Caki2 (cell line): ENCODE data around the gene ANKRD50. TPM values are rescaled to one million over a fixed set of nuclear protein-coding genes. Genes with fewer than 3 reads are reported as not detected.

Experiments
- DNase-seq: peaks from one replicate; pipeline ENCODE4 v3.0.0-alpha.2; 2015; ENCODE audit warnings: low read depth
- in situ Hi-C: cut with HindIII; loops from 2 replicates; pipeline ENCODE4 v1.10.0; 2016; ENCODE audit warnings: low sequenced_read_pairs, low pct_unique_long_range_greater_than_20kb, mixed read lengths
- total RNA-seq: library from RNA; depleted of rRNA; stranded (reverse); fragments of >200 nt; shearing (Covaris generic); gene quantifications from 2 replicates; pipeline ENCODE4 v1.2.3, GENCODE V29; 2014; ENCODE audit warnings: low replicate concordance; rRNA removed

Gene ANKRD50, protein sequence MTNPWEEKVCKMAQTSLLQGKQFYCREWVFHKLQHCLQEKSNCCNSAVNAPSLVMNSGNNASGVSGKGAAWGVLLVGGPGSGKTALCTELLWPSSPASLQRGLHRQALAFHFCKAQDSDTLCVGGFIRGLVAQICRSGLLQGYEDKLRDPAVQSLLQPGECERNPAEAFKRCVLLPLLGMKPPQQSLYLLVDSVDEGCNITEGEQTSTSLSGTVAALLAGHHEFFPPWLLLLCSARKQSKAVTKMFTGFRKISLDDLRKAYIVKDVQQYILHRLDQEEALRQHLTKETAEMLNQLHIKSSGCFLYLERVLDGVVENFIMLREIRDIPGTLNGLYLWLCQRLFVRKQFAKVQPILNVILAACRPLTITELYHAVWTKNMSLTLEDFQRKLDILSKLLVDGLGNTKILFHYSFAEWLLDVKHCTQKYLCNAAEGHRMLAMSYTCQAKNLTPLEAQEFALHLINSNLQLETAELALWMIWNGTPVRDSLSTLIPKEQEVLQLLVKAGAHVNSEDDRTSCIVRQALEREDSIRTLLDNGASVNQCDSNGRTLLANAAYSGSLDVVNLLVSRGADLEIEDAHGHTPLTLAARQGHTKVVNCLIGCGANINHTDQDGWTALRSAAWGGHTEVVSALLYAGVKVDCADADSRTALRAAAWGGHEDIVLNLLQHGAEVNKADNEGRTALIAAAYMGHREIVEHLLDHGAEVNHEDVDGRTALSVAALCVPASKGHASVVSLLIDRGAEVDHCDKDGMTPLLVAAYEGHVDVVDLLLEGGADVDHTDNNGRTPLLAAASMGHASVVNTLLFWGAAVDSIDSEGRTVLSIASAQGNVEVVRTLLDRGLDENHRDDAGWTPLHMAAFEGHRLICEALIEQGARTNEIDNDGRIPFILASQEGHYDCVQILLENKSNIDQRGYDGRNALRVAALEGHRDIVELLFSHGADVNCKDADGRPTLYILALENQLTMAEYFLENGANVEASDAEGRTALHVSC (N-terminal part only)
- total RNA-seq = 3.6 and 5.9 TPM in 2 replicates

DNA sequence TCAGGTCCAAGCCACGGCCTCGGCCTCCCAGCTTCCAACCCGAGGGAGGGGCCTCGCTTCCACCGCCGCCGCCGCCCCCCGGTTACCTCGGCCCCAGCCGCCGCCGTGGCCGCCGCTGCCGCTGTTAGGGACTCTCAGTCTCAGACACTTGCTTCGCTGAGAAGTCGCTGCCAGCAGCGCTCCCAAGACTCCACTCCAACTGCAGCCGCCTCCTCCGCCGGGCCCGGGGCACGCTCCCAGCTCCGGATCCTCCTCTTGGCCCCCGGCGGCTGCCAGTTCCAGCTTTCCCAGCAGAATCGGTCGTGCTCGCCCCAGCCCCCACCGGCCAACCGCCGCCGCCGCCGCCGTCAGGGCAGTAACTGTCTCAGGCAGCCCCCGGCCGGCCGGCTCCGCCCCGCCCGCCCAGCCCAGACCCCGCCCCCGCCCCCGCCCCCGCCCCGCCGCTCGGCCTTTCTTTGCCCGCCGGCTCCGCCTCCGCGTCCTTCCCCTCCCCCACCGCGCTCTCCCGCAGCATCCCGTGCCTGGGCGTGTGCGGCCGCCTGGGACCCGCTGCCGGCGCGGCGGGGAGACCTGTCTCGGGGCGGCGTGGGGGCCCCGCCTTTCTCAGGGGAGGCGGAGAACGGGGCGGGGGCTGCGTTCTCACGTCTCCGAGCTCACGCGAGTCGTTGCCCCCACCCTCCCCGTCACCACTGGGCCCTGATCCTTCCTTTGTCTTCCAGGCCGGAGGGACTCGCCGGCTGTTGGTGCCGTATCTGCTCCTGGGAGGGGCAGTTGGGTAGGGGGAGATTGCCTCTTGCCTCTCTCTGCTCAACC lies at the start of gene ANKRD50:
TSS of gene ANKRD50 (minus strand) at position 361 of the 813 bp plus-strand sequence. CDS start 2,221 bp downstream, outside the sequence.
- DNase-seq = peak; percentile 91

GRCh38 chr4:124757126-124757525 lies 44.6 kb upstream of the ANKRD50 start:
- DNase-seq = no peak
- in situ Hi-C loops = no loop called here

More for the DNA sequence above, at the start of gene ANKRD50:
- in situ Hi-C loops = no loop called here

- in situ Hi-C loops = no loop called here
- no peak for DNase-seq
Observed at GRCh38 chr4:124754681-124755080, 42.1 kb upstream of the ANKRD50 start.

- no peak for DNase-seq
- in situ Hi-C loops = no loop called here
Observed at GRCh38 chr4:124753941-124754581, 41.5 kb upstream of the ANKRD50 start.

GRCh38 chr4:124749421-124749820 lies 36.9 kb upstream of the ANKRD50 start:
- no peak for DNase-seq
- in situ Hi-C loops = no loop called here

DNA sequence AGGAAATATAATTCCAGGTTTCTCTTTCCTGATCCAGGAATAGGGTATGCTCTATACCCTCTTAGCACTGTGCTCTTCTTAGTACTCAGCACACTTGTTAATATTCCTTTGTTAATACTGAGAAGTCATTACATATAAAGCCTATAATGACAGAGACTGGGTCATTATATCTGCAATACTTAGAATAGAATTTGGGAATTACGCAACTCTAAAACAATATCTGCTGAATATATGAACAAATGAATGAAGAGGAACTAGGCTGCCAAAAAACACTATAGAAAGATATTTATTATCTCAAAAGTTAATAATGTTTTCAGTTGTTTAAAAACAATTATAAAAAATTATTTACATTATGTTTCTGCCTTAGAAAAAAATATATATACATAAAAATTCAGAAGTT lies 36.4 kb upstream of the ANKRD50 start:
- no peak for DNase-seq
- in situ Hi-C loops = no loop called here

DNA sequence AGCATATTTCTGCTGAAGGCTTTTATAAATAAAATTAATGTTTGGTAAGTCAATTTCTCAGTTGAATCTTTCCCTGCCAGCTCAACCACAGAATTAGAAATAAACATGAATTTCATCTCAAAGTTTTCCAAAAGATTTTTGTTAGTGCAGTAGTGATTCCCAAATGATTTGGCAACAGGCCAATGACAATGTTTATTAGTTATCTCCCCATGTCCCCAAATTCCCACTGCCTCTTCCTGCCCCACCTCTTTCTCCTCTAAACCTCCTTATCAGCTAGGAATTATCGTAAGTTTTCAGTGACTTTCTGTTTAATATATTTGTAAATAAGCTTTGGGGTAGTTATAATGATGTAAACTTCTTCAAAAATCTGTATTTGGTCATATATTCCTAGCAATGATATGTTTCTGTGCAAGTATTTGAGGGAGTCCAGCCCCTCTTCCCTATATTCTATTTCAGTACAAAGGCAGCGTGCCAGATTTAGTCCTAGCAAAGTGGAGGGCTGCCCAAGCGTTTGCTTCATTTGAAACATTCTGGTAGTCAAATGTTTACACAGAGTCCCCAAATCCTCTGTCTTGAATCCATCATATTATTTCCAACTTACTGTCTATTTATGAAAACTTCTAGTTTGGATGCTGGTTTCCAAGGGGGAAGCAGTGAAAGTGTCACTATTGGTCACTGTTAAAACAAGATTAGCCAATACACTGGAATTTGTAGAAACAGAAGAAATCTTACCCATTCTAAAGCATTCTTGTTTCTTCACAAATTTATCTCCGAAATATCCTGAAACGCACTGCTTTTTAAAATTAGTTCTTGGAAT lies 33.7 kb upstream of the ANKRD50 start:
- DNase-seq = no peak
- in situ Hi-C loops = no loop called here

DNA sequence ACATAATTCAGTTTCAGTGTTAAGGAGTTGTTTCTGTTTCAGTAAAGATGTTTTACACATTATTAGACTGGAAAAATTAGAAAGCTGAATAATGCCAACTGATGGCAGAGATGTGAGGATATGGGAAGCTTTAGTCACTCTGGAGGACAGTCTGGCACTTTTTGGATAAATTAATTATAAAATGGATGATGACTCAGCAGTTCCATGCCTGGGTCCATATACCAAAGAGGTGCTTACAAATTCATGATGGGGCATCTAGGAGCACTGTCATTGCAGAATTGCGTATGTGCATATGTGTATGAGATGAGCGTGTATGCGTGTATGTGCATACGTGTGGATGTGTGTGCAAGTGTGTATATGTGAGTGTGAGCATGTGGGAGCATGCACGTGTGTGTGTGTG lies 31.2 kb upstream of the ANKRD50 start:
- in situ Hi-C loops = no loop called here

DNA sequence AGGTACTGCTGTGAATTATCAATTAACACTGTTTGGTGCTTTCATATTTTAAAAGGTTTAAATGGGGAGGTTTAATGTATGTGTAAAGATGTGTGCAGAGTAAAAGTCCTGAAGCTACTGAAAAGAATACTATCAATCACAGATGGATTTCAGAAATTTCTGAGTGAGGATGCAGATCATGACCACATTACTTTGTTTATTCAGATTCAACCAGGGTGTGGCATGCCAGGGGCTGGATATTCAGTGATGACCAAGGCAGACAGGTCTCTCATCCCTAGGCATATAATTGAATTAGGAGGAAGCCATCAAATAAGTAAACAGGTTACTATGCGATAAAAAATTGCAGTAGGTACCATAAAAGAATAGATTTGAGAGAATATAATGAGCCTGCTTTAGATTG lies 28.0 kb upstream of the ANKRD50 start:
- in situ Hi-C loops = no loop called here
- DNase-seq = no peak

More for the DNA sequence above, 31.2 kb upstream of the ANKRD50 start:
- DNase-seq = no peak

DNA sequence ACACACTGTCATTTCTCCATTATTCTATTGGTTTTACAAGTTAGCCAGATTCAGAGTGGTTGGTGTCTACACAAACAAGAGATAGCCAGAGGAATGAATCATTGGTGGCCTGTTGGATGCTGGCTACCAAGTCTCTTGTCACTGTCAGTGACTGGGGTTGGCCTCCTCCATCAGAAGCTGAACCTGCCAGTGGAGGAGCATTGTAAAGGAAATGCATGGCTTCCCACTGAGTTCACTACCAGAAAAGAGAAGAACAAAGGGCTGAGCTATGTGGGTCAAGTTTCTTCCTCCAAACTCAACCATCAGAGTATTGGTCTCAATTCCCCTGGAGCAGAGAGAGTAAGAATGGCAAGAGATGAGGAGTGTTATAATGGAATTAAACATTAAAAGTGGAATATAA lies 26.5 kb upstream of the ANKRD50 start:
- no peak for DNase-seq
- in situ Hi-C loops = no loop called here

- DNase-seq = no peak
- in situ Hi-C loops = no loop called here
Observed at GRCh38 chr4:124737619-124738018, 25.1 kb upstream of the ANKRD50 start.

DNA sequence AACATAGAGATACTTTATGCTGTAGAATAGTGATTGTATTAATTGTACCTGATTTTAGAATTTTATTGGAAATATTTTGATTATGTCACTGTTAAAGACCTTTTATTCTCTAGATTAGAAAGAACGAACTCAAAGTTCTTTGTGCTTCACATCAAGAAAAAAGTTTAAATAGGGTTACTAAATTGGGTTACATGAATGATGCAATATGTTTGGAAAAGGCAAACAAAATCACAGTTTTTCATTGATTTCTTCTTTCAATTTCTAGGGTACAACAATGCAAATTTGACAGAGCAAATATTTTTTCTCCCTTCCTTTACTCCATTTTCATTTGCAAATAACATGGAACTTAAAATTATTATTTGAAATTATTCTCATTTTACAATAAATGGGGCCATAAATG lies 24.0 kb upstream of the ANKRD50 start:
- no peak for DNase-seq
- in situ Hi-C loops = no loop called here

GRCh38 chr4:124727331-124727890 lies 14.9 kb upstream of the ANKRD50 start:
- in situ Hi-C loops = no loop called here
- no peak for DNase-seq

GRCh38 chr4:124726269-124726668 lies 13.7 kb upstream of the ANKRD50 start:
- in situ Hi-C loops = no loop called here
- DNase-seq = no peak

DNA sequence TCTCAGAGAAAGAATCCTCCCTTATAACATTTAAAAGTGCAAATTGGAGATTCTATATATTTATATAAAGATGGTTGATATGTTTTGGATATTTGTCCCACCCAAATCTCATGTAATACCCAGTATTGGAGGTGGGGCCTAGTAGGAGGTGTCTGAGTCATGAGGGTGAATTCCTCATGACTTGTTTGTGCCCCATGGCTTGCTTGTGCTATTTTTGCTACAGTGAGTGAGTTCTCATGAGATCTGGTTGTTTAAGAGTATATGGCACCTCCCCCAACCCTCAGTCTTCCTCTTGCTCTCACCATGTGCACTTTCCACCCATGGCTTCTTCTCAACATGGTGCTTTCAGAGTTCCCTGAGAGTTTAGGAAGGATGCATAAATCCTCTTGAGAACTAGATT lies 9.5 kb upstream of the ANKRD50 start:
- DNase-seq = no peak
- in situ Hi-C loops = no loop called here

DNA sequence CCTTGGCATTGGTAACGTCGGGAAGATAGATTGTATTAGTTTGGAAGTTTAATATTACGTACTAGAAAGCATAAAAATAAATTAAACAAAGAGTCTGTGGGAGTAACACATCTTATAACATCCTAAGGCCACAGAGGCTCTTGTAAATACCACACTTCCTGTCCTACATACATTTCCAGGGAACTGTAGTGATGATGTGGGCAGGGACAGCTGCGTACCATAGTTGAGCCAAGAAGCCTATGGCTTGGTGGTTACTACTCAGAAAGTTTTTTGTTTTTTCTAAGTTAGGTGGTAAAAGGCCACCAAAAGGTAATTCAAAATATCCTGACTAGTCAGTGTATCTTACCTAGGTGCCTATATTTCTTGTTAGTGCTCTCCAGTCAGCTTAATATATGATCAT lies 4.6 kb upstream of the ANKRD50 start:
- in situ Hi-C loops = no loop called here
- DNase-seq = no peak

DNA sequence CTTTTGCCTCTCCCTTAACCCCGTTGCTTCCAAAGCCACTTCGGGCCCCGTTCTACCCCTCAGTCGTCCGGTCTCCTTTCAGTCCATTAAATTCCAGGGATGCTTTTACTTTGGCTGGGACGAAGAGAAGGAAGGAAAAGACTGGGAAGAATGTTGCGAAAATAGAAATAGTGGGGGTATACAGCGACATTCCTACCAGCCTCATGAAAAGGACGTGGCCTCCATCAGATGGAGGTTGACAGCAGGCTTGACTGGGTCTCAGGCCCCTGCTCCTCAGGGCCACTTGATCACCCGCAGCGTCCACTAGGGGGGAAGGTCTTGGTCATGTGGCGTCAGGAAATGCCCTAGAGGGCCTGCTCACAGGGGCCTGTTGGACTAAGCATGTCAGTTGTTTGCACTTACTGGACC lies 657 bp upstream of the ANKRD50 start:
- in situ Hi-C loops = no loop called here
- DNase-seq = no peak
